HepG2 (cell line): ENCODE data around the gene KRT6B. TPM values are rescaled to one million over a fixed set of nuclear protein-coding genes. Genes with fewer than 3 reads are reported as not detected.

ENCODE experiments used
- ATAC-seq: fragments of 200-7000 bp; cut with Tn5 transposase; 3 replicates; pipeline ENCODE4 v1.9.1; 2020; ENCODE audit warnings: mild to moderate bottlenecking, moderate library complexity
- BruUV-seq: library from RNA; stranded (reverse); fragments of 400-500 nt; replicated peaks from 2 replicates; lab custom pipeline; 2021; lab: Mats Ljungman, UMichigan
- CTCF ChIA-PET: fragments of 300-600 bp; formaldehyde crosslinking; extraction: SDS; loops from one replicate; lab custom pipeline; 2021; ENCODE audit warnings: low total read pairs, inconsistent platforms, low intra/inter-chr PET ratio; lab: Yijun Ruan, JAX
- POLR2A ChIA-PET: fragments of 350-600 bp; sonication (Branson Sonifier 250); formaldehyde crosslinking; loops from one replicate; lab custom pipeline; 2020; ENCODE audit warnings: antibody characterized with exemption, inconsistent platforms; lab: Yijun Ruan, JAX
- DNase-seq: peaks from one replicate; pipeline ENCODE4 v3.0.0-alpha.2; 2015; ENCODE audit warnings: low spot score
- FAIRE-seq: peaks from 3 replicates; lab custom pipeline; 2011; peaks lifted over from hg19 to GRCh38; lab: Jason Lieb, UNC
- H2AFZ ChIP-seq: one replicate; pipeline ENCODE4 v1.6.1; 2011; ENCODE audit warnings: low read length, inconsistent platforms
- H3K27ac ChIP-seq: fragments of 300-600 bp; 3 replicates; pipeline ENCODE4 v1.8.0; 2011; ENCODE audit warnings: mixed run types, mild to moderate bottlenecking, mixed read lengths, low read length, inconsistent platforms; ENCODE audit not compliant: insufficient read depth; ENCODE audit errors: extremely low read length
- H3K27me3 ChIP-seq, 2 experiments: fragments of 200-600 bp in 1 of 2; 2 replicates in 1 of 2; 3 replicates in 1 of 2; pipeline versions ENCODE4 v1.6.0 to v1.8.0; 2011; ENCODE audit warnings: low read length in 2 of 2, mild to moderate bottlenecking in 2 of 2, moderate library complexity in 2 of 2, inconsistent platforms in 1 of 2; ENCODE audit not compliant: insufficient read depth in 2 of 2, control insufficient read depth in 1 of 2
- H3K36me3 ChIP-seq, 2 experiments: fragments of 200-600 bp in 1 of 2; replicated peaks in 1 of 2; 2 replicates in 1 of 2; 3 replicates in 1 of 2; pipeline versions ENCODE4 v1.5.1 to v1.8.0; 2011; ENCODE audit warnings: low read length in 2 of 2, inconsistent platforms in 1 of 2; ENCODE audit not compliant: insufficient read depth in 2 of 2, control insufficient read depth in 1 of 2
- H3K4me1 ChIP-seq: 2 replicates; pipeline ENCODE4 v1.5.1; 2012; ENCODE audit warnings: low read length, inconsistent platforms; ENCODE audit not compliant: insufficient read depth
- H3K4me2 ChIP-seq: 2 replicates; pipeline ENCODE4 v1.6.0; 2011; ENCODE audit warnings: low read depth, low read length, inconsistent platforms
- H3K4me3 ChIP-seq, 3 experiments: fragments of 200-600 bp in 1 of 3; sonication (generic), shearing (Covaris generic) in 1 of 3; replicated peaks in 1 of 3; 2 replicates each; pipeline ENCODE4 v1.5.1; 2011 to 2016; ENCODE audit warnings: low read length in 3 of 3, inconsistent platforms in 2 of 3, low read depth in 2 of 3, mild to moderate bottlenecking in 2 of 3, control low read depth in 1 of 3, mixed read lengths in 1 of 3; ENCODE audit not compliant: insufficient read depth in 1 of 3
- H3K79me2 ChIP-seq: one replicate; pipeline ENCODE4 v1.6.1; 2011; ENCODE audit warnings: low read length, inconsistent platforms; ENCODE audit not compliant: insufficient read depth
- H3K9ac ChIP-seq: 2 replicates; pipeline ENCODE4 v1.6.0; 2011; ENCODE audit warnings: mild to moderate bottlenecking, low read depth, low read length, inconsistent platforms; ENCODE audit not compliant: insufficient read depth
- H3K9me3 ChIP-seq: 2 replicates; pipeline ENCODE4 v1.5.1; 2012; ENCODE audit warnings: mild to moderate bottlenecking, low read length
- H4K20me1 ChIP-seq: 2 replicates; pipeline ENCODE4 v1.6.0; 2011; ENCODE audit warnings: inconsistent platforms, mild to moderate bottlenecking, low read length, moderate library complexity; ENCODE audit not compliant: insufficient read depth
- ARID3A ChIP-seq: IDR thresholded peaks from 2 replicates; pipeline ENCODE4 v1.6.1; 2012; ENCODE audit warnings: low read depth, low read length, improper control_type of control experiment
- BCL6 ChIP-seq: IDR thresholded peaks from 2 replicates; pipeline ENCODE4 v1.6.1; 2016; ENCODE audit warnings: missing genetic modification reagents, missing compliant biosample characterization
- FOXO1 ChIP-seq: sonication (generic); formaldehyde crosslinking; IDR thresholded peaks from 2 replicates; pipeline ENCODE4 v1.4.0; 2020; ENCODE audit warnings: missing genetic modification reagents
- GATA4 ChIP-seq: sonication (generic); IDR thresholded peaks from 2 replicates; pipeline ENCODE4 v1.6.1; 2016; ENCODE audit warnings: antibody characterized with exemption, low read depth, borderline replicate concordance
- IRF9 ChIP-seq: sonication (generic); formaldehyde crosslinking; IDR thresholded peaks from 2 replicates; pipeline ENCODE4 v1.8.0; 2022; ENCODE audit warnings: missing genetic modification reagents, mild to moderate bottlenecking, borderline replicate concordance
- LCORL ChIP-seq, 2 experiments: fragments of 450-650 bp in 1 of 2; sonication (generic) in 1 of 2; formaldehyde crosslinking in 1 of 2; IDR thresholded peaks; 2 replicates each; pipeline versions ENCODE4 v1.5.0 to v1.6.1; 2017 to 2020; ENCODE audit warnings: antibody characterized with exemption in 1 of 2, missing genetic modification reagents in 1 of 2
- MAFG ChIP-seq: sonication (generic); formaldehyde crosslinking; IDR thresholded peaks from 2 replicates; pipeline ENCODE4 v1.5.1; 2020; ENCODE audit warnings: mild to moderate bottlenecking, missing genetic modification reagents
- MIER2 ChIP-seq: IDR thresholded peaks from 2 replicates; pipeline ENCODE4 v1.6.1; 2016; ENCODE audit warnings: missing biosample characterization, missing genetic modification reagents
- MXI1 ChIP-seq: IDR thresholded peaks from 3 replicates; pipeline ENCODE4 v1.6.1; 2012; ENCODE audit warnings: low read depth, low read length, inconsistent platforms, borderline replicate concordance
- PHF20 ChIP-seq: sonication (generic); formaldehyde crosslinking; IDR thresholded peaks from 2 replicates; pipeline ENCODE4 v1.5.0; 2020; ENCODE audit warnings: mild to moderate bottlenecking, missing genetic modification reagents
- TRIM22 ChIP-seq: fragments of 450-650 bp; IDR thresholded peaks from 2 replicates; pipeline ENCODE4 v1.6.1; 2017
- YY1 ChIP-seq: IDR thresholded peaks from 2 replicates; pipeline ENCODE4 v1.6.1; 2011; ENCODE audit warnings: low read length, low read depth, moderate library complexity, mild to moderate bottlenecking; ENCODE audit not compliant: insufficient read depth, insufficient replicate concordance
- ZHX1 ChIP-seq: sonication (generic); formaldehyde crosslinking; IDR thresholded peaks from 2 replicates; pipeline ENCODE4 v1.8.1; 2022; ENCODE audit warnings: low read depth, mild to moderate bottlenecking, missing genetic modification reagents
- ZNF501 ChIP-seq: sonication (generic); formaldehyde crosslinking; IDR thresholded peaks from 2 replicates; pipeline ENCODE4 v1.5.1; 2020; ENCODE audit warnings: mild to moderate bottlenecking, moderate library complexity, missing genetic modification reagents
- ZNF678 ChIP-seq: sonication (generic); formaldehyde crosslinking; IDR thresholded peaks from 2 replicates; pipeline ENCODE4 v1.4.0; 2020; ENCODE audit warnings: mild to moderate bottlenecking, missing genetic modification reagents
- ZNF772 ChIP-seq: sonication (generic); formaldehyde crosslinking; IDR thresholded peaks from 2 replicates; pipeline ENCODE4 v1.5.0; 2020; ENCODE audit warnings: mild to moderate bottlenecking, missing genetic modification reagents
- WGBS: methylation state at CpG from one replicate; pipeline ENCODE4 v1.1.6; 2017; ENCODE audit warnings: low lambda C conversion rate; 5-methylcytosine and 5-hydroxymethylcytosine counted together
- in situ Hi-C: cut with HindIII; loops from 2 replicates; pipeline ENCODE4 v1.10.0; 2017; ENCODE audit warnings: low pct_unique_long_range_greater_than_20kb; ENCODE audit not compliant: extremely low pct_ligation_motif_present
- intact Hi-C: fragments of 100-400 bp; cut with micrococcal nuclease; formaldehyde crosslinking; loops from one replicate; pipeline ENCODE4 v1.10.0; 2022; ENCODE audit not compliant: unreplicated experiment
- polyA plus RNA-seq, 8 experiments: library from polyadenylated mRNA; depleted of rRNA in 3 of 8; stranded (reverse) in 7 of 8; unstranded in 1 of 8; fragments of >200 nt; fragmentation: Illumina TruSeq in 4 of 8; extraction: Trizol in 4 of 8; gene quantifications; 2 replicates each; pipeline versions ENCODE4 v1.2.1 to v1.2.3, GENCODE V29; 2011 to 2016; ENCODE audit warnings: low read depth in 4 of 8, missing spikeins in 1 of 8, mixed read lengths in 1 of 8; ENCODE audit not compliant: insufficient read depth in 1 of 8
- total RNA-seq, 5 experiments: library from RNA; depleted of rRNA; stranded (reverse); fragments of >200 nt; fragmentation: Illumina TruSeq; extraction: Trizol; gene quantifications; 2 replicates each; pipeline ENCODE4 v1.2.3, GENCODE V29; 2016; ENCODE audit warnings: low read depth in 1 of 5
- TF ChIP-seq, protein P1 (sequence below): sonication (generic); formaldehyde crosslinking; IDR thresholded peaks from 2 replicates; pipeline ENCODE4 v1.8.1; 2023; ENCODE audit warnings: mild to moderate bottlenecking, missing genetic modification reagents, borderline replicate concordance
- TF ChIP-seq, protein P2 (sequence below): IDR thresholded peaks from 2 replicates; pipeline ENCODE4 v1.6.1; 2016; ENCODE audit warnings: missing genetic modification reagents, missing compliant biosample characterization

Gene KRT6B
- total and polyA plus RNA-seq, 2 of the 13 experiments (the other 11 are each of a cell fraction or from before 2014, with no cell fraction given): not detected

DNA sequence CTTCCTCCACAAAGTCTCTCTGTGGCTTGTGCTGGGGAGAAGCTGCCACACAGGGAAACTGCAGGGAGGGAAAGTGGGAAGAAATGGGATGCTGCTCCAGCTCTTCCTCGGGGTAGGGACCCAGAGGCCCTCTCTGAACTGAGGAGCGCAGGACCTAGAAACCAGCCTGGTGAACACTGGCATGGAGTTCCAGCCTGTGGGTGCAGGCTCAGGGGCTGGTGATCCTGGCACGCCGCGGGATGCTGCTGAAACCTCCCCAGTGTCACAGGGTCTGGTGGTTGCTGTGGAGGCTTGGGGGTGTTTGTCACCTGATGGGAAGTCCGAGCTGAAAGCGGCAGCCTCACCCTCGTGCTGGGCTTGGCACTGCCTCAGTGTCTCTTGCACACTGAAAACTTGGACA, 12.5 kb downstream of the KRT6B start:
- Histone ChIP-seq H4K20me1 (no peaks in the 10 kb centered on the region), H3K4me3 (no peak overlapping the region), H3K9me3 (no peaks in the 10 kb centered on the region), H3K27ac (no peak overlapping the region), H3K79me2 (no peaks in the 10 kb centered on the region), H3K4me2 (no peak overlapping the region), H2AFZ (no peak overlapping the region), H3K27me3 (peaks cover 0 to 1% of the 10 kb centered on the region in 2 experiments; a peak in 3 of 5 replicates), H3K9ac (no peak overlapping the region), H3K36me3 (no peaks in the 10 kb centered on the region), H3K4me1 (peaks cover 13% of the 10 kb centered on the region)
- ChIA-PET POLR2A (no interaction called here), CTCF (no interaction called here)
- WGBS: 48% methylated on average over 3 of the region's 8 CpGs
- no TSS peak for BruUV-seq
- ATAC-seq (no peak), FAIRE-seq (no peak), DNase-seq (no peak)
- intact Hi-C loops: no loop called here
- in situ Hi-C loops: no loop called here
- TF ChIP-seq FOXO1: no peak
- TF ChIP-seq ZNF501 (CRISPR knock-in tag): no peak
- TF ChIP-seq TRIM22: no peak
- TF ChIP-seq ARID3A: no peak
- TF ChIP-seq, protein P1, sequence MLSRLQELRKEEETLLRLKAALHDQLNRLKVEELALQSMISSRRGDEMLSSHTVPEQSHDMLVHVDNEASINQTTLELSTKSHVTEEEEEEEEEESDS: no peak
- TF ChIP-seq LCORL (IDR thresholded peaks at IDR 0.05): no peak
- no peak for TF ChIP-seq LCORL (CRISPR knock-in tag; IDR thresholded peaks at IDR 0.05)
- no peak for TF ChIP-seq MXI1
- no peak for TF ChIP-seq YY1
- no peak for TF ChIP-seq MAFG (CRISPR knock-in tag)
- TF ChIP-seq ZNF772 (CRISPR knock-in tag): no peak
- TF ChIP-seq PHF20 (CRISPR knock-in tag): no peak
- no peak for TF ChIP-seq ZNF678 (CRISPR knock-in tag)
- no peak for TF ChIP-seq BCL6 (CRISPR knock-in tag)
- no peak for TF ChIP-seq IRF9 (CRISPR knock-in tag)
- TF ChIP-seq, protein P2, sequence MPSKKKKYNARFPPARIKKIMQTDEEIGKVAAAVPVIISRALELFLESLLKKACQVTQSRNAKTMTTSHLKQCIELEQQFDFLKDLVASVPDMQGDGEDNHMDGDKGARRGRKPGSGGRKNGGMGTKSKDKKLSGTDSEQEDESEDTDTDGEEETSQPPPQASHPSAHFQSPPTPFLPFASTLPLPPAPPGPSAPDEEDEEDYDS (CRISPR knock-in tag): no peak
- TF ChIP-seq GATA4: no peak
- TF ChIP-seq MIER2 (CRISPR knock-in tag): no peak
- TF ChIP-seq ZHX1 (CRISPR knock-in tag): no peak
